Erythroblast (primary cell): ENCODE measurements around the gene CNNM4.

Experiments used
- GATA1 ChIP-seq: IDR thresholded peaks from 2 replicates; pipeline ENCODE4 v1.6.1; 2011; ENCODE audit warnings: low read depth, mild to moderate bottlenecking, control low read depth, low read length, moderate library complexity
- POLR2A ChIP-seq: IDR thresholded peaks from 2 replicates; pipeline ENCODE4 v1.6.1; 2011; ENCODE audit warnings: mild to moderate bottlenecking, low read length

DNA sequence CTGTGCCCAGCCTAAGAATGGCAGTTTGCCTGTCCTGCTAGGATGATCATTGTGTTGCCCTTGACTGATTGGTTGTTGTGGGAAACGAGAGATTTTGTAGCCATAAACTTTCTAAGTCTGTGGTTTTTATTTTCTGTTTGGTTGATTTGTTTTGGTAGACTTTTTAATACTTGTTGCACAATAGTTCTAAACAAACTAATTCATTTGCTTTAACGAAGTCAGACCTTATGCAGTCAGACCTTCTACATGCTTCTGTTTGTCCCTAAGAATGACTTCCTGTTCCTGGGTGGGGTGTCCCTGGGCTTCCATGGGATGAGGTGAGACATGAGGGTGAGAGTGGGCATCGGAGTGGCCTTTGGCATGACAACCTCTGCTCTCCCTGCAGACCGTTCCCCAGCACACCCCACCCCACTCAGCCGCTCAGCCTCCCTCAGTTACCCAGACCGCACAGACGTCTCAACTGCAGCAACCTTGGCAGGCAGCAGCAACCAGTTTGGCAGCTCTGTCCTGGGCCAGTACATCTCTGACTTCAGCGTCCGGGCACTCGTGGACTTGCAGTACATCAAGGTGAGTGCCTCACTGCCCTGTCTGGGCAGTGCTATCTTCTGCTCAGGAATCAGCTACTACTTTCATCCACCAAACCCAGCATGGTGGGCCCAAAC lies 47.6 kb downstream of the CNNM4 start:
- TF ChIP-seq POLR2A (no peak), GATA1 (no peak)
